Astrocyte of the cerebellum (primary cell): ENCODE measurements around the gene GSC.

ENCODE experiments used
- DNase-seq: peaks from one replicate; pipeline ENCODE4 v3.0.0-alpha.2; 2011; ENCODE audit warnings: low read depth
- H3K4me3 ChIP-seq: 2 replicates; pipeline ENCODE4 v1.5.1; 2011; ENCODE audit warnings: mild to moderate bottlenecking, low read depth, low read length, moderate library complexity
- in situ Hi-C: cut with HindIII; loops from 2 replicates; pipeline ENCODE4 v1.10.0; 2017; ENCODE audit warnings: low sequenced_read_pairs
- TF ChIP-seq, protein P1 (sequence below): IDR thresholded peaks from 2 replicates; pipeline ENCODE4 v1.5.1; 2012; ENCODE audit warnings: low read length, low read depth, moderate library complexity, mild to moderate bottlenecking; ENCODE audit errors: missing control alignments

The GSC gene

DNA sequence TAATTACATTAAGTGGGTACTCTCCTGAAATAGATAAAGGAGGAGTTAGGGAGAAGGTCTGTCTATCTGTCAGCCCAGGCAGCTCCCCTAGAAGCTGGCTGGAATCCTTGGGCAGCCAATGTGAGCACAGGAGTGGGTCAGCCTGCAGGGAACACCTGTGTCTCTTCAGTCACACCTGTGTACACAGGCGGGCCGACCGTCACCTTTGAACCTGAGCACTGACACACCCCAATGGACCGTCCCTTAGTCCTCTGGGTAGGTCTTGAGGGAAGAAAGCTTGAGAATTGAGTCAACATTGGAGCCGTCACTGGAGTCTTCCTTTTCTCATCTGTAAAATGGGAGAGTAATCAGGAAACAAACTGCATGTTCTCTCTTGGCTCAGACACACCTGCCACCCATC lies 9.8 kb upstream of the GSC start:
- no peak for DNase-seq
- in situ Hi-C loops, result no loop called here
- TF ChIP-seq, protein P1, sequence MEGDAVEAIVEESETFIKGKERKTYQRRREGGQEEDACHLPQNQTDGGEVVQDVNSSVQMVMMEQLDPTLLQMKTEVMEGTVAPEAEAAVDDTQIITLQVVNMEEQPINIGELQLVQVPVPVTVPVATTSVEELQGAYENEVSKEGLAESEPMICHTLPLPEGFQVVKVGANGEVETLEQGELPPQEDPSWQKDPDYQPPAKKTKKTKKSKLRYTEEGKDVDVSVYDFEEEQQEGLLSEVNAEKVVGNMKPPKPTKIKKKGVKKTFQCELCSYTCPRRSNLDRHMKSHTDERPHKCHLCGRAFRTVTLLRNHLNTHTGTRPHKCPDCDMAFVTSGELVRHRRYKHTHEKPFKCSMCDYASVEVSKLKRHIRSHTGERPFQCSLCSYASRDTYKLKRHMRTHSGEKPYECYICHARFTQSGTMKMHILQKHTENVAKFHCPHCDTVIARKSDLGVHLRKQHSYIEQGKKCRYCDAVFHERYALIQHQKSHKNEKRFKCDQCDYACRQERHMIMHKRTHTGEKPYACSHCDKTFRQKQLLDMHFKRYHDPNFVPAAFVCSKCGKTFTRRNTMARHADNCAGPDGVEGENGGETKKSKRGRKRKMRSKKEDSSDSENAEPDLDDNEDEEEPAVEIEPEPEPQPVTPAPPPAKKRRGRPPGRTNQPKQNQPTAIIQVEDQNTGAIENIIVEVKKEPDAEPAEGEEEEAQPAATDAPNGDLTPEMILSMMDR, result no peak
- no peak overlapping the region for H3K4me3 ChIP-seq

DNA sequence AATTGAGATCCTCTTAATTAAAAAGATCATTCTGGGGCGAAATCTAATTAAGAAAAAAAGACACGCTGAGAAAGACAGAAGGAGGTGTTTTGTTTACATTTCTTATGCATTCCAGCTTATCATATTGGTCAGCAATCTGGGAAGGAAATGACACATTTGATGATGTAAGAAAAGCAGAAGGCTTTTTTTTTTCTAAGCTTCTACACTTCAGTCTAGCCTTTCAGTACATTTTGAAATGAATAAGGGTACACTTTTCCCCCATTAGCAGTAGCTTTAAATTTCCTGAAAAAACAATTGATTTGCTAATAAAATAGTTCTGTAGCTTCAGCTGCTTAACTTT lies 5.9 kb upstream of the GSC start:
- no peak overlapping the region for H3K4me3 ChIP-seq
- DNase-seq, result no peak
- TF ChIP-seq, protein P1, result no peak
- in situ Hi-C loops, result no loop called here

DNA sequence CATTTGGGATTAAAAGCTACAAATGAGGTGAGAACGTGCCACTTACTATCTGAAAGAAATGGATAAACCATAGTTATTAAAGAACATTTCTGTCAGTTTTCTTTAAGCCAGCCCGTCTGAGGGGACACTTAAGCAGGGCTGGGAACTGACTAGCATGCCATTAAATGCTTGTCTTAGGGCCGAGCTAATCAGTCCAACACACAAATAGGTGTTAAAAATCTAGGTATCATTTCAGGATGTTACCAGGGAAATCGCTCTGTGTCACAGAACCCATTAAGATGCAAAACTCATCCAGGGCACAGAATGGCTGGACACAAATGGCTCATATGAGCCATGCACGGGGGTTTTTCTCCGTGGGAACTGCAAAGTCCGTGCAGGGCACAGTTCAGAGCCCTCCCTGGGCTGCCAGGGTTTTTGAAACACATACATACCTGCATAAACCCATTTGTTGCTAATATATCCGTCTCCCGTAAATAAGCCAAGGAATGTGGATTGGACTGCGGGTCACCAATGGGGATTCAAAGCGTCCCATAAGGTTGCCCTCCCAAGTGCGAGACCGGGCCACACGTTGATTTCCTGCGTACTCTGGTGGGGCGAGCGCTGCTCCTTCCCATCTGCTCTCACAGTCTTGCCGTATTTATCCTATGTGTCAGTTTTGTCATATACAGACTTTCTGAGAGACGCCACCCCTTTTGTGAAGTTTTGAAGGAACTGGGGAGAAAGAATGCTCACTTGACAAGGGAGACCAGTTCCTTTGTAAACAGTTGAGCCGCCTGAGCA lies 5.4 kb upstream of the GSC start:
- no peak for DNase-seq
- in situ Hi-C loops, result no loop called here
- H3K4me3 ChIP-seq, result no peak overlapping the region
- TF ChIP-seq, protein P1, result no peak

DNA sequence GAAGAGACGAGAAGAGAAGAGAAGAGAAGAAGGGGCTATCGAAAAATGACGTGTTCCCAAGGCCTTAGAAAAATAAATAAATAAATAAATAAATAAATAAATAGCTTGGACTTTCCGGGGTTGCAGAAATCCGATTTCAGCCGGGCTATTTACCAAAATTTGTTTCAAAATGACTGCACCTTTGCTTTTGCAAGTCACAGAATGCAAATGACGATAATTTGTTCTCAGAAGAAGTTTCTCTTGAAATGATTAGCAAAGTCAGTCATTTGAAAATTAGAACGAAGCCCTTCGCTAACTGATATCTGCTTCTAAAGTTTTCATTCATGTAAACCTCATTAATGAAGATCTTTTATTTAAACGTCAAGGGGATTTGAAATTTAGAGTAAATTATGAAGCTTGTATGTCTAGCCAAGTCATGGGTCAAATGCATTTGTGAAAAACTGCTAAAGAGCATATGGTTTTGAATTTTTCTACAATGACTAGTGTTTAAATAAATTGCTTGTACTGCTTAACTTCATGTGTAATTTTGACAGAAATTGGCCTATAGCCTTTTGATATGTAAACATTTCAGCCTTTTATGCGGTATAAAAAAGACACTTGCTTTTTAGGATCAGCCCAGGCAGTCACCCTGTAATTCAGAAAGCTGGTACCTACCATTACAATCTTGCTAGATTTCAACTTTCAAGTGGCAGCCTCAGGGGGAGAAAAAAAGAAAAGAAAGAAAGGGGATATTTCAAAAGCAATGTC lies 4.6 kb upstream of the GSC start:
- in situ Hi-C loops, result no loop called here
- no peak for DNase-seq
- TF ChIP-seq, protein P1, result no peak
- H3K4me3 ChIP-seq, result no peak overlapping the region

DNA sequence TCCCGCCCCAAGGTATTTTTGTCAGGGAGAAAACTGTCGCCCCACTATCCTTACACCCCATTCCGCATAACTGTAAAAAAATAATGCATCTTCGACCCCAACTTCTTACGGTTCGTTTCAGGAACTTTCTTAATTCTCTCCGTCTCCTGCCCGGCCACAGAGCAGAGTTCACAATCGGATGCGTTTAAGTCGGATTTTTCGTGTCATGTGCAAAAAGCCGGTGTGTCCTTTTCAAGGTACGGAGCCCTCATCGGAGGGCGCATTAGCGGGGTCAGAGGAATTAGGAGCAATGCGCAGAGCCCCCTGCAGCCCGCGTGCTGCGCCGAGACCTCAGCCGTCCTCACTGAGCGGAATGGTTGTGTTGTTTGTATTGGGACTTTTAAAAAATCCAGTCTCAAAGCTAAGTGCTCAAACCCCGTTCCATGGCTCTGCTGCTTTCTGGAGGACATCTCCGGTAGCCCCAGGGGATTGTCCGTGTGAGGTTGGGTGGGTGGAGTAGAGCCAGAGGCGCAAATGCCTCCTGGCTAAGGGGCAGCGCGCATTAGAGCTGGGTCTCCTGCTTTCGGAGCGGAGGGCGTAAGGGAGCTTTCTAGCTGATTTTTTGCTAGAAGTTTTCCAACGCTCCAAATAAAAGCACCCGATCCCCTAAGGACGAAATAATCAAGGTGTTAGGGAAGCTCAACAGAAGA lies 3.9 kb upstream of the GSC start:
- TF ChIP-seq, protein P1, result no peak
- in situ Hi-C loops, result no loop called here
- DNase-seq, result no peak
- H3K4me3 ChIP-seq, result no peak overlapping the region

DNA sequence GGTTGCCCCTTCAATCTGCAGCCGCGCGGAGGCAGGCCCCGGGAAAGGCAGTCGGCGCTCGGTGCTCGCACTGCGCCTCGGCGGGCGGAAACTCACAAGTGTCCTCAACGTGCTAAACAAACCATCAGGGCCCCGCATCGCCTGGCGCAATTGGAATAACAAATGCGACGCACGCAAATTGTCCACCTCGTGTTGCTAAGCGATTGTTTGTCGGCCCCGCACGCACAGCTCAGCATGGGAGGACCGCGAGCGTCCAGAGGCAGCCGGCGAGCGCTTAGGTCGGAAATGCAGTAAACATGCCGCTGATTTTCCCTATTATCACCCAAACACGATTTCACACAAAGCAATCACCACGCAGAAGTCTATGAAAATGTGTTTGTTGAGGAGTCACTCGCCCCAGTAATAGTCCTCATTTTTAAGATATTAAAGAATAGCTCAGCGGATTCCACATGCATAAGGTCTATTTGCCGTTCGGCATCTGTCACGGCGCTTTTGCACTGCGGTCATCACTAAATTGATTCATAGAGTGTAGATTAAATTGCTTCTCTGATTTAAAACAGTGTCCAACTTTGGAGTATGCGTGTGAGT lies 3.2 kb upstream of the GSC start:
- no peak overlapping the region for H3K4me3 ChIP-seq
- in situ Hi-C loops, result no loop called here
- TF ChIP-seq, protein P1, result no peak
- no peak for DNase-seq
